ENCODE results near the gene SSH2. TPM values are rescaled to one million over a fixed set of nuclear protein-coding genes. Genes with fewer than 3 reads are reported as not detected.

The SSH2 gene
- total RNA-seq, 1 experiment from 2014 or later = 8.5 TPM

GRCh38 chr17:29763273-29763672 lies 166.8 kb downstream of the SSH2 start:
- H3K36me3 ChIP-seq (ENCODE audit: low read depth, low read length) = no peaks in the 10 kb centered on the region
- no peaks in the 10 kb centered on the region for H3F3A ChIP-seq (ENCODE audit: low read length, unreplicated experiment)
- TF ChIP-seq EZH2 (IDR thresholded peaks at IDR 0.05; ENCODE audit: low read length, unreplicated experiment) (no peak), EZH2phosphoT487 (IDR thresholded peaks at IDR 0.05; ENCODE audit: borderline replicate concordance, low read length) (no peak), CTCF (conservative IDR thresholded peaks at IDR 0.05; ENCODE audit: low read depth, low read length) (no peak)
- no peaks in the 10 kb centered on the region for H3K27me3 ChIP-seq (ENCODE audit: low read length)
- H3K27ac ChIP-seq (ENCODE audit: low read length) = no peak overlapping the region
- no peaks in the 10 kb centered on the region for H3K9me2 ChIP-seq (replicated peaks; ENCODE audit: low read length)
- BruUV-seq (replicated peaks) = no TSS peak
- H3K4me3 ChIP-seq (ENCODE audit: low read length) = no peak overlapping the region
- CTCF ChIA-PET = no interaction called here
- H3K4me2 ChIP-seq (ENCODE audit: low read length) = no peak overlapping the region
- no peak overlapping the region for H2AFZ ChIP-seq (ENCODE audit: low read length)
- no peak overlapping the region for H3K9ac ChIP-seq (ENCODE audit: low read length)
- H3K9me3 ChIP-seq (ENCODE audit: low read length) = no peaks in the 10 kb centered on the region
- no peak for ATAC-seq
- intact Hi-C loops (cut with micrococcal nuclease) = loop anchor here (5.0 kb wide), 1 partner anchor 121 kb away; no protein-coding TSS in a partner anchor
- peaks cover 17% of the 10 kb centered on the region; the same call in 1 of the 2 replicates for H3K79me2 ChIP-seq (ENCODE audit: low read length)
- no peaks in the 10 kb centered on the region for H4K20me1 ChIP-seq (ENCODE audit: low read length)
- POLR2A ChIA-PET (ENCODE audit: unreplicated experiment) = no interaction called here
- peaks cover 5% of the 10 kb centered on the region; the same call in 1 of the 2 replicates for H3K4me1 ChIP-seq (ENCODE audit: insufficient read depth, low read length)
- no peak for DNase-seq

GRCh38 chr17:29761040-29761761 lies 168.8 kb downstream of the SSH2 start:
- ChIA-PET CTCF (no interaction called here), POLR2A (ENCODE audit: unreplicated experiment) (interaction anchor here (0.6 kb wide), 1 partner anchor 11 kb away, joined by 3 read pairs; no protein-coding TSS in a partner anchor)
- Histone ChIP-seq H3K9me3 (ENCODE audit: low read length) (no peaks in the 10 kb centered on the region), H3K4me1 (ENCODE audit: insufficient read depth, low read length) (peaks cover 5% of the 10 kb centered on the region; the same call in 1 of the 2 replicates), H3K27ac (ENCODE audit: low read length) (peak overlapping the region; percentile 46), H3K27me3 (ENCODE audit: low read length) (no peaks in the 10 kb centered on the region), H3K36me3 (ENCODE audit: low read depth, low read length) (no peaks in the 10 kb centered on the region), H4K20me1 (ENCODE audit: low read length) (no peaks in the 10 kb centered on the region), H3F3A (ENCODE audit: low read length, unreplicated experiment) (no peaks in the 10 kb centered on the region), H3K4me2 (ENCODE audit: low read length) (peak overlapping the region; percentile 88), H3K79me2 (ENCODE audit: low read length) (peaks cover 17% of the 10 kb centered on the region; the same call in 1 of the 2 replicates), H3K4me3 (ENCODE audit: low read length) (peak overlapping the region; percentile 93), H2AFZ (ENCODE audit: low read length) (peak overlapping the region; percentile 88), H3K9me2 (replicated peaks; ENCODE audit: low read length) (no peaks in the 10 kb centered on the region), H3K9ac (ENCODE audit: low read length) (peak overlapping the region; percentile 76)
- intact Hi-C loops (cut with micrococcal nuclease) = loop anchor here (5.0 kb wide), 1 partner anchor 119 kb away; no protein-coding TSS in a partner anchor
- no peak for TF ChIP-seq CTCF (conservative IDR thresholded peaks at IDR 0.05; ENCODE audit: low read depth, low read length)
- no peak for TF ChIP-seq EZH2phosphoT487 (IDR thresholded peaks at IDR 0.05; ENCODE audit: borderline replicate concordance, low read length)
- no peak for TF ChIP-seq EZH2 (IDR thresholded peaks at IDR 0.05; ENCODE audit: low read length, unreplicated experiment)
- ATAC-seq (peak; percentile 98), DNase-seq (peak; percentile 87)
- no TSS peak for BruUV-seq (replicated peaks)

Data from PC-3 (cell line).